ENCODE results near the gene GPRIN1. TPM values are rescaled to one million over a fixed set of nuclear protein-coding genes. Genes with fewer than 3 reads are reported as not detected.

Gene GPRIN1
- total and polyA plus RNA-seq, 2 of the 4 experiments (the other 2 are of a cell fraction), result 3.0 to 4.7 TPM

DNA sequence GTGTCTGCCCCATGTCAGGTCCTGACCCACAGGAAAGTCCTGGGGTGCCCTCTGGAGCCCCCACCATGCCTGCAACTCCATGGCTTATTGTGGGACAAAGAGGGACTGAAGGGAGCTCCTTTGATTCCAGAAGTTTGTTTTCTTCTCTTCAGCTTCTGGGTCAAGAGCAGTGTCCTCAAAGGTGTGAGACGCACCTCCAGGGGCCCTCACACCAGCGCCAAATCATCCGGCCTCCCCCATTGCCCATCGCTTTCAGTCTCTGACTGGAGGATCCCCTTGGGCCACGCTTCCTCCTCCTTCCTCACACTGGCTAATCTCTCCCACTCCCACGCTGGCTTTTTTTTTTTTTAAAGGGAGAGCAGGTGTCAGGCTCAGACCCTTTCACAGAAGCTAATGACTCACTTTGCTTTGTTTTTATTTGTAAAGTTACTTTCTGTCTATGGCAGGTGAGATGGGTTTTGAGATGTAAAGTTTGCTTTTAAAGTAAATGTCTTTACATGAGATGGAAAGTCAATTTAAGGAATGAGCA lies 44.1 kb downstream of the GPRIN1 start:
- H3K23ac ChIP-seq (ENCODE audit: low read depth, low read length), result no peak overlapping the region
- in situ Hi-C loops (cut with MboI; ENCODE audit: low sequenced_read_pairs), result loop anchor here (25.0 kb wide), 1 partner anchor 829 kb away; no protein-coding TSS in a partner anchor
- dilution Hi-C loops (cut with HindIII; ENCODE audit: low sequenced_read_pairs, unreplicated experiment), result no loop called here
- ChIA-PET CTCF (no interaction called here), POLR2A (ENCODE audit: unreplicated experiment) (no interaction called here)
- H2AFZ ChIP-seq (replicated peaks; ENCODE audit: low read length, poor library complexity), result no peak overlapping the region
- H2BK20ac ChIP-seq (ENCODE audit: low read depth, low read length), result no peak overlapping the region
- H3K79me1 ChIP-seq (ENCODE audit: low read depth in 1 of 2, low read length in 2 of 2), result no peaks in the 10 kb centered on the region
- no peak overlapping the region for H3K56ac ChIP-seq (ENCODE audit: extremely low read depth, insufficient read depth, low read length)
- H2BK15ac ChIP-seq (ENCODE audit: low read depth, low read length), result no peak overlapping the region
- no peak overlapping the region for H3K4me2 ChIP-seq (ENCODE audit: low read depth, low read length)
- H3K27me3 ChIP-seq (ENCODE audit: control insufficient read depth, insufficient read depth, low read length), result peaks cover 26% of the 10 kb centered on the region
- no peak overlapping the region for H3K14ac ChIP-seq (replicated peaks; ENCODE audit: low read depth, low read length)
- H2BK5ac ChIP-seq (ENCODE audit: low read depth, low read length, poor library complexity, severe bottlenecking), result no peak overlapping the region
- no peak overlapping the region for H4K91ac ChIP-seq (ENCODE audit: insufficient read depth, low read depth, low read length)
- BruUV-seq (replicated peaks), result no TSS peak
- H3K18ac ChIP-seq (ENCODE audit: low read depth, low read length), result no peak overlapping the region
- no peak overlapping the region for H4K8ac ChIP-seq (ENCODE audit: low read depth in 2 of 2, low read length in 2 of 2)
- no peaks in the 10 kb centered on the region for H3K9me1 ChIP-seq (ENCODE audit: insufficient read depth, low read length)
- no peaks in the 10 kb centered on the region for H3K4me1 ChIP-seq (ENCODE audit: control insufficient read depth, insufficient read depth, low read length)
- DNase-seq, result no peak
- H2AK9ac ChIP-seq (replicated peaks; ENCODE audit: low read depth, low read length, poor library complexity), result no peak overlapping the region
- H3K9ac ChIP-seq (ENCODE audit: low read depth, low read length), result no peak overlapping the region
- no peak for TF ChIP-seq MAFK (IDR thresholded peaks at IDR 0.05; ENCODE audit: low read depth, low read length)
- TF ChIP-seq MAZ (IDR thresholded peaks at IDR 0.05; ENCODE audit: borderline replicate concordance, low read depth, low read length), result no peak
- no peak for TF ChIP-seq FOS (IDR thresholded peaks at IDR 0.05; ENCODE audit: low read depth, low read length)
- TF ChIP-seq RFX5 (IDR thresholded peaks at IDR 0.05; ENCODE audit: low read depth, low read length), result no peak
- TF ChIP-seq, protein P1, sequence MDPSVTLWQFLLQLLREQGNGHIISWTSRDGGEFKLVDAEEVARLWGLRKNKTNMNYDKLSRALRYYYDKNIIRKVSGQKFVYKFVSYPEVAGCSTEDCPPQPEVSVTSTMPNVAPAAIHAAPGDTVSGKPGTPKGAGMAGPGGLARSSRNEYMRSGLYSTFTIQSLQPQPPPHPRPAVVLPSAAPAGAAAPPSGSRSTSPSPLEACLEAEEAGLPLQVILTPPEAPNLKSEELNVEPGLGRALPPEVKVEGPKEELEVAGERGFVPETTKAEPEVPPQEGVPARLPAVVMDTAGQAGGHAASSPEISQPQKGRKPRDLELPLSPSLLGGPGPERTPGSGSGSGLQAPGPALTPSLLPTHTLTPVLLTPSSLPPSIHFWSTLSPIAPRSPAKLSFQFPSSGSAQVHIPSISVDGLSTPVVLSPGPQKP (IDR thresholded peaks at IDR 0.05; ENCODE audit: borderline replicate concordance, low read depth, low read length), result no peak
- TF ChIP-seq, protein P2, sequence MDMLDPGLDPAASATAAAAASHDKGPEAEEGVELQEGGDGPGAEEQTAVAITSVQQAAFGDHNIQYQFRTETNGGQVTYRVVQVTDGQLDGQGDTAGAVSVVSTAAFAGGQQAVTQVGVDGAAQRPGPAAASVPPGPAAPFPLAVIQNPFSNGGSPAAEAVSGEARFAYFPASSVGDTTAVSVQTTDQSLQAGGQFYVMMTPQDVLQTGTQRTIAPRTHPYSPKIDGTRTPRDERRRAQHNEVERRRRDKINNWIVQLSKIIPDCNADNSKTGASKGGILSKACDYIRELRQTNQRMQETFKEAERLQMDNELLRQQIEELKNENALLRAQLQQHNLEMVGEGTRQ (IDR thresholded peaks at IDR 0.05; ENCODE audit: low read depth, low read length), result no peak
- TF ChIP-seq NFE2L2 (IDR thresholded peaks at IDR 0.05; ENCODE audit: low read depth, low read length), result no peak
- TF ChIP-seq CEBPB (IDR thresholded peaks at IDR 0.05; ENCODE audit: low read depth, low read length), result no peak
- TF ChIP-seq MXI1 (IDR thresholded peaks at IDR 0.05; ENCODE audit: borderline replicate concordance, low read depth, low read length), result no peak
- TF ChIP-seq, protein P3, sequence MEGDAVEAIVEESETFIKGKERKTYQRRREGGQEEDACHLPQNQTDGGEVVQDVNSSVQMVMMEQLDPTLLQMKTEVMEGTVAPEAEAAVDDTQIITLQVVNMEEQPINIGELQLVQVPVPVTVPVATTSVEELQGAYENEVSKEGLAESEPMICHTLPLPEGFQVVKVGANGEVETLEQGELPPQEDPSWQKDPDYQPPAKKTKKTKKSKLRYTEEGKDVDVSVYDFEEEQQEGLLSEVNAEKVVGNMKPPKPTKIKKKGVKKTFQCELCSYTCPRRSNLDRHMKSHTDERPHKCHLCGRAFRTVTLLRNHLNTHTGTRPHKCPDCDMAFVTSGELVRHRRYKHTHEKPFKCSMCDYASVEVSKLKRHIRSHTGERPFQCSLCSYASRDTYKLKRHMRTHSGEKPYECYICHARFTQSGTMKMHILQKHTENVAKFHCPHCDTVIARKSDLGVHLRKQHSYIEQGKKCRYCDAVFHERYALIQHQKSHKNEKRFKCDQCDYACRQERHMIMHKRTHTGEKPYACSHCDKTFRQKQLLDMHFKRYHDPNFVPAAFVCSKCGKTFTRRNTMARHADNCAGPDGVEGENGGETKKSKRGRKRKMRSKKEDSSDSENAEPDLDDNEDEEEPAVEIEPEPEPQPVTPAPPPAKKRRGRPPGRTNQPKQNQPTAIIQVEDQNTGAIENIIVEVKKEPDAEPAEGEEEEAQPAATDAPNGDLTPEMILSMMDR (conservative IDR thresholded peaks at IDR 0.05; ENCODE audit: low read depth, low read length), result no peak
- TF ChIP-seq BHLHE40 (IDR thresholded peaks at IDR 0.05; ENCODE audit: low read depth, low read length), result no peak
- H4K5ac ChIP-seq (ENCODE audit: low read depth, low read length), result no peak overlapping the region
- no peak overlapping the region for H2AK5ac ChIP-seq (ENCODE audit: low read depth, low read length)
- no peak overlapping the region for H3K4me3 ChIP-seq (ENCODE audit: insufficient read depth, low read depth, low read length)
- no peak overlapping the region for H3K27ac ChIP-seq (ENCODE audit: insufficient read depth, low read length)
- no peak overlapping the region for H2BK120ac ChIP-seq (ENCODE audit: low read depth, low read length)
- H4K20me1 ChIP-seq (ENCODE audit: insufficient read depth, low read length), result no peaks in the 10 kb centered on the region
- ATAC-seq (ENCODE audit: low read depth), result no peak
- no CpG with 5 or more reads among the region's 6 CpGs for WGBS, 2 experiments (ENCODE audit: extremely low coverage in 2 of 2, insufficient read length in 1 of 2)
- no peaks in the 10 kb centered on the region for H3K36me3 ChIP-seq (ENCODE audit: control insufficient read depth, insufficient read depth, low read length)
- intact Hi-C loops (cut with micrococcal nuclease), result no loop called here
- peaks cover 3% of the 10 kb centered on the region; the same call in 1 of the 2 replicates for H3K9me3 ChIP-seq (ENCODE audit: control insufficient read depth, insufficient read depth, low read length)
- H3K4ac ChIP-seq (ENCODE audit: low read depth, low read length), result no peak overlapping the region

Data from IMR-90 (cell line).